ENCODE measurements around the gene TMPRSS7. TPM values are rescaled to one million over a fixed set of nuclear protein-coding genes. Genes with fewer than 3 reads are reported as not detected.

Gene TMPRSS7
- total and polyA plus RNA-seq, 2 donors, result 0.05 to 0.09 TPM

GRCh38 chr3:112000966-112001365 lies 33.6 kb upstream of the TMPRSS7 start:
- Histone ChIP-seq H3K27ac (ENCODE audit: low read depth in 1 of 2, low read length in 1 of 2) (no peak overlapping the region), H3K9me3 (ENCODE audit: control insufficient read depth in 2 of 2, insufficient read depth in 1 of 2, low read length in 1 of 2) (peaks cover 0 to 3% of the 10 kb centered on the region in 2 donors), H3K27me3 (ENCODE audit: control insufficient read depth in 2 of 2, insufficient read depth in 1 of 2, low read length in 1 of 2) (peaks cover 0 to 22% of the 10 kb centered on the region in 2 donors), H3K4me1 (ENCODE audit: control insufficient read depth in 2 of 2, insufficient read depth in 2 of 2, low read length in 2 of 2) (peaks cover 11 to 24% of the 10 kb centered on the region in 2 donors), H3K4me3 (ENCODE audit: low read length in 2 of 2) (no peak overlapping the region), H3K36me3 (ENCODE audit: control insufficient read depth in 2 of 2, insufficient read depth in 2 of 2, low read length in 1 of 2) (no peaks in the 10 kb centered on the region)
- DNase-seq (ENCODE audit: low read depth in 6 of 9, low spot score in 9 of 9), result no peak
- WGBS, result 97% methylated on average over 2 of the region's 2 CpGs

GRCh38 chr3:112001526-112001925 lies 33.0 kb upstream of the TMPRSS7 start:
- WGBS, result 98% methylated on average over 2 of the region's 2 CpGs
- Histone ChIP-seq H3K9me3 (ENCODE audit: control insufficient read depth in 2 of 2, insufficient read depth in 1 of 2, low read length in 1 of 2) (peaks cover 0 to 3% of the 10 kb centered on the region in 2 donors), H3K4me1 (ENCODE audit: control insufficient read depth in 2 of 2, insufficient read depth in 2 of 2, low read length in 2 of 2) (peaks cover 11 to 24% of the 10 kb centered on the region in 2 donors), H3K27ac (ENCODE audit: low read depth in 1 of 2, low read length in 1 of 2) (no peak overlapping the region), H3K36me3 (ENCODE audit: control insufficient read depth in 2 of 2, insufficient read depth in 2 of 2, low read length in 1 of 2) (no peaks in the 10 kb centered on the region), H3K27me3 (ENCODE audit: control insufficient read depth in 2 of 2, insufficient read depth in 1 of 2, low read length in 1 of 2) (peaks cover 0 to 22% of the 10 kb centered on the region in 2 donors), H3K4me3 (ENCODE audit: low read length in 2 of 2) (no peak overlapping the region)
- DNase-seq (ENCODE audit: low read depth in 6 of 9, low spot score in 9 of 9), result no peak

GRCh38 chr3:112002096-112002971 lies 32.2 kb upstream of the TMPRSS7 start:
- no peak overlapping the region for H3K27ac ChIP-seq (ENCODE audit: low read depth in 1 of 2, low read length in 1 of 2)
- no peaks in the 10 kb centered on the region for H3K36me3 ChIP-seq (ENCODE audit: control insufficient read depth in 2 of 2, insufficient read depth in 2 of 2, low read length in 1 of 2)
- H3K4me1 ChIP-seq (ENCODE audit: control insufficient read depth in 2 of 2, insufficient read depth in 2 of 2, low read length in 2 of 2), result peaks cover 11 to 24% of the 10 kb centered on the region in 2 donors
- peaks cover 0 to 22% of the 10 kb centered on the region in 2 donors for H3K27me3 ChIP-seq (ENCODE audit: control insufficient read depth in 2 of 2, insufficient read depth in 1 of 2, low read length in 1 of 2)
- 72% methylated on average over 8 of the region's 8 CpGs for WGBS
- no peak overlapping the region for H3K4me3 ChIP-seq (ENCODE audit: low read length in 2 of 2)
- DNase-seq (ENCODE audit: low read depth in 6 of 9, low spot score in 9 of 9), result peak in 3 of 9 donors; percentile 11 to 46 (median 21)
- peaks cover 0 to 3% of the 10 kb centered on the region in 2 donors for H3K9me3 ChIP-seq (ENCODE audit: control insufficient read depth in 2 of 2, insufficient read depth in 1 of 2, low read length in 1 of 2)

GRCh38 chr3:112003321-112004080 lies 31.0 kb upstream of the TMPRSS7 start:
- DNase-seq (ENCODE audit: low read depth in 6 of 9, low spot score in 9 of 9), result peak in 1 of 9 donors; percentile 28
- H3K9me3 ChIP-seq (ENCODE audit: control insufficient read depth in 2 of 2, insufficient read depth in 1 of 2, low read length in 1 of 2), result peaks cover 0 to 3% of the 10 kb centered on the region in 2 donors
- no peaks in the 10 kb centered on the region for H3K36me3 ChIP-seq (ENCODE audit: control insufficient read depth in 2 of 2, insufficient read depth in 2 of 2, low read length in 1 of 2)
- peaks cover 0 to 20% of the 10 kb centered on the region in 2 donors for H3K27me3 ChIP-seq (ENCODE audit: control insufficient read depth in 2 of 2, insufficient read depth in 1 of 2, low read length in 1 of 2)
- peak overlapping the region in 1 of 2 donors; percentile 19 for H3K27ac ChIP-seq (ENCODE audit: low read depth in 1 of 2, low read length in 1 of 2)
- peaks cover 11 to 22% of the 10 kb centered on the region in 2 donors for H3K4me1 ChIP-seq (ENCODE audit: control insufficient read depth in 2 of 2, insufficient read depth in 2 of 2, low read length in 2 of 2)
- H3K4me3 ChIP-seq (ENCODE audit: low read length in 2 of 2), result no peak overlapping the region
- WGBS, result 85% methylated on average over 4 of the region's 4 CpGs

GRCh38 chr3:112004187-112004586 lies 30.3 kb upstream of the TMPRSS7 start:
- Histone ChIP-seq H3K36me3 (ENCODE audit: control insufficient read depth in 2 of 2, insufficient read depth in 2 of 2, low read length in 1 of 2) (no peaks in the 10 kb centered on the region), H3K27ac (ENCODE audit: low read depth in 1 of 2, low read length in 1 of 2) (no peak overlapping the region), H3K27me3 (ENCODE audit: control insufficient read depth in 2 of 2, insufficient read depth in 1 of 2, low read length in 1 of 2) (peaks cover 0 to 14% of the 10 kb centered on the region in 2 donors), H3K4me1 (ENCODE audit: control insufficient read depth in 2 of 2, insufficient read depth in 2 of 2, low read length in 2 of 2) (peaks cover 9 to 15% of the 10 kb centered on the region in 2 donors), H3K4me3 (ENCODE audit: low read length in 2 of 2) (no peak overlapping the region), H3K9me3 (ENCODE audit: control insufficient read depth in 2 of 2, insufficient read depth in 1 of 2, low read length in 1 of 2) (peaks cover 0 to 3% of the 10 kb centered on the region in 2 donors)
- no peak for DNase-seq (ENCODE audit: low read depth in 6 of 9, low spot score in 9 of 9)
- WGBS, result 97% methylated on average over 2 of the region's 2 CpGs

GRCh38 chr3:112004669-112005068 lies 29.9 kb upstream of the TMPRSS7 start:
- H3K9me3 ChIP-seq (ENCODE audit: control insufficient read depth in 2 of 2, insufficient read depth in 1 of 2, low read length in 1 of 2), result no peaks in the 10 kb centered on the region
- H3K36me3 ChIP-seq (ENCODE audit: control insufficient read depth in 2 of 2, insufficient read depth in 2 of 2, low read length in 1 of 2), result no peaks in the 10 kb centered on the region
- H3K4me1 ChIP-seq (ENCODE audit: control insufficient read depth in 2 of 2, insufficient read depth in 2 of 2, low read length in 2 of 2), result peaks cover 9 to 11% of the 10 kb centered on the region in 2 donors
- H3K27me3 ChIP-seq (ENCODE audit: control insufficient read depth in 2 of 2, insufficient read depth in 1 of 2, low read length in 1 of 2), result peaks cover 0 to 9% of the 10 kb centered on the region in 2 donors
- no peak overlapping the region for H3K4me3 ChIP-seq (ENCODE audit: low read length in 2 of 2)
- WGBS, result 95% methylated on average over 2 of the region's 2 CpGs
- no peak for DNase-seq (ENCODE audit: low read depth in 6 of 9, low spot score in 9 of 9)
- no peak overlapping the region for H3K27ac ChIP-seq (ENCODE audit: low read depth in 1 of 2, low read length in 1 of 2)

- Histone ChIP-seq H3K27ac (ENCODE audit: low read depth in 1 of 2, low read length in 1 of 2) (no peak overlapping the region), H3K27me3 (ENCODE audit: control insufficient read depth in 2 of 2, insufficient read depth in 1 of 2, low read length in 1 of 2) (peaks cover 0 to 4% of the 10 kb centered on the region in 2 donors), H3K36me3 (ENCODE audit: control insufficient read depth in 2 of 2, insufficient read depth in 2 of 2, low read length in 1 of 2) (no peaks in the 10 kb centered on the region), H3K4me1 (ENCODE audit: control insufficient read depth in 2 of 2, insufficient read depth in 2 of 2, low read length in 2 of 2) (peaks cover 9 to 11% of the 10 kb centered on the region in 2 donors), H3K9me3 (ENCODE audit: control insufficient read depth in 2 of 2, insufficient read depth in 1 of 2, low read length in 1 of 2) (no peaks in the 10 kb centered on the region), H3K4me3 (ENCODE audit: low read length in 2 of 2) (no peak overlapping the region)
- WGBS, result 72% methylated on average over 4 of the region's 4 CpGs
- no peak for DNase-seq (ENCODE audit: low read depth in 6 of 9, low spot score in 9 of 9)
Measured at GRCh38 chr3:112005091-112005672, 29.4 kb upstream of the TMPRSS7 start.

- H3K4me1 ChIP-seq (ENCODE audit: control insufficient read depth in 2 of 2, insufficient read depth in 2 of 2, low read length in 2 of 2), result peaks cover 9 to 11% of the 10 kb centered on the region in 2 donors
- H3K4me3 ChIP-seq (ENCODE audit: low read length in 2 of 2), result no peak overlapping the region
- H3K9me3 ChIP-seq (ENCODE audit: control insufficient read depth in 2 of 2, insufficient read depth in 1 of 2, low read length in 1 of 2), result no peaks in the 10 kb centered on the region
- no peaks in the 10 kb centered on the region for H3K27me3 ChIP-seq (ENCODE audit: control insufficient read depth in 2 of 2, insufficient read depth in 1 of 2, low read length in 1 of 2)
- H3K36me3 ChIP-seq (ENCODE audit: control insufficient read depth in 2 of 2, insufficient read depth in 2 of 2, low read length in 1 of 2), result no peaks in the 10 kb centered on the region
- no peak overlapping the region for H3K27ac ChIP-seq (ENCODE audit: low read depth in 1 of 2, low read length in 1 of 2)
- no peak for DNase-seq (ENCODE audit: low read depth in 6 of 9, low spot score in 9 of 9)
- WGBS, result 90% methylated on average over 1 of the region's 1 CpG
Measured at GRCh38 chr3:112007633-112008032, 26.9 kb upstream of the TMPRSS7 start.
